ENCODE results near the gene ZNF280C.
"Not testable (repeated sequence)": the region's sequence is repeated elsewhere in the genome, so short reads cannot be mapped to it uniquely, and the experiment has no call there.

ZNF280C gene

GRCh38 chrX:130268449-130269170 is at the start of gene ZNF280C:
Gene ZNF280C (minus strand): TSS chrX:130268899. CDS start chrX:130260449, 8,450 bp downstream.
- DNase-seq: peak; percentile 93

GRCh38 chrX:130304587-130305368 is 36.1 kb upstream of the ZNF280C start:
- no peak for DNase-seq

GRCh38 chrX:130301977-130302376 is 33.3 kb upstream of the ZNF280C start:
- DNase-seq: no peak

- DNase-seq: no peak
These were observed 32.7 kb upstream of the ZNF280C start for GRCh38 chrX:130301405-130301804.

GRCh38 chrX:130300010-130300282 is 31.2 kb upstream of the ZNF280C start:
- DNase-seq: no peak

GRCh38 chrX:130299279-130300009 is 30.7 kb upstream of the ZNF280C start:
- no peak for DNase-seq

- no peak for DNase-seq
These were observed 28.0 kb upstream of the ZNF280C start for GRCh38 chrX:130296743-130297142.

GRCh38 chrX:130296297-130296678 is 27.6 kb upstream of the ZNF280C start:
- no peak for DNase-seq

GRCh38 chrX:130295519-130296296 is 27.0 kb upstream of the ZNF280C start:
- no peak for DNase-seq

- DNase-seq: no peak
These were observed 18.5 kb upstream of the ZNF280C start for GRCh38 chrX:130287071-130287770.

GRCh38 chrX:130285710-130286109 is 17.0 kb upstream of the ZNF280C start:
- DNase-seq: no peak

- no peak for DNase-seq
These were observed 16.4 kb upstream of the ZNF280C start for GRCh38 chrX:130285069-130285620.

GRCh38 chrX:130282151-130282550 is 13.5 kb upstream of the ZNF280C start:
- DNase-seq: no peak

GRCh38 chrX:130280901-130281300 is 12.2 kb upstream of the ZNF280C start:
- DNase-seq: no peak

GRCh38 chrX:130272253-130272652 is 3.6 kb upstream of the ZNF280C start:
- not testable (repeated sequence) for DNase-seq

GRCh38 chrX:130269391-130269790 is 692 bp upstream of the ZNF280C start:
- DNase-seq: not testable (repeated sequence)

GRCh38 chrX:130267956-130268448 is 697 bp downstream of the ZNF280C start:
- peak; percentile 1 for DNase-seq

GRCh38 chrX:130264573-130264972 is 4.1 kb downstream of the ZNF280C start:
- peak; percentile 44 for DNase-seq

- no peak for DNase-seq
These were observed 5.7 kb downstream of the ZNF280C start for GRCh38 chrX:130263016-130263415.

GRCh38 chrX:130262231-130262630 is 6.5 kb downstream of the ZNF280C start:
- DNase-seq: no peak

GRCh38 chrX:130261296-130261893 is 7.3 kb downstream of the ZNF280C start:
- no peak for DNase-seq

Measured in activated CD4-positive, alpha-beta T cell treated with anti-CD3 and anti-CD28 coated beads, Interleukin-2, Interleukin-6, amounts not matched to agents 100 ng/mL and 50 ng/mL, durations not matched to agents 16 hours and 8 hours (primary cell).